Astrocyte (in vitro differentiated cells and primary cell): ENCODE results near the gene TMEM232. TPM values are rescaled to one million over a fixed set of nuclear protein-coding genes. Genes with fewer than 3 reads are reported as not detected.

Experiments used
- DNase-seq: peaks from one replicate; pipeline ENCODE4 v3.0.0-alpha.2; 2010; ENCODE audit warnings: low read depth
- FAIRE-seq: peaks from 2 replicates; lab custom pipeline; 2011; peaks lifted over from hg19 to GRCh38; lab: Jason Lieb, UNC
- H2AFZ ChIP-seq: 2 replicates; pipeline ENCODE4 v1.6.0; 2012; ENCODE audit warnings: low read depth, low read length, inconsistent platforms
- H3K27ac ChIP-seq: 2 replicates; pipeline ENCODE4 v1.5.1; 2011; ENCODE audit warnings: low read depth, low read length, inconsistent platforms
- H3K27me3 ChIP-seq: 2 replicates; pipeline ENCODE4 v1.6.0; 2011; ENCODE audit warnings: low read length, inconsistent platforms; ENCODE audit not compliant: insufficient read depth
- H3K36me3 ChIP-seq: 2 replicates; pipeline ENCODE4 v1.5.1; 2011; ENCODE audit warnings: low read length, inconsistent platforms; ENCODE audit not compliant: insufficient read depth
- H3K4me1 ChIP-seq: 2 replicates; pipeline ENCODE4 v1.5.1; 2011; ENCODE audit warnings: low read length, inconsistent platforms; ENCODE audit not compliant: insufficient read depth
- H3K4me2 ChIP-seq: 2 replicates; pipeline ENCODE4 v1.6.0; 2012; ENCODE audit warnings: low read length, inconsistent platforms
- H3K4me3 ChIP-seq: 2 replicates; pipeline ENCODE4 v1.5.1; 2011; ENCODE audit warnings: low read depth, mild to moderate bottlenecking, low read length, inconsistent platforms; ENCODE audit not compliant: insufficient read depth
- H3K79me2 ChIP-seq: 2 replicates; pipeline ENCODE4 v1.6.0; 2012; ENCODE audit warnings: mild to moderate bottlenecking, low read length, inconsistent platforms; ENCODE audit not compliant: insufficient read depth
- H3K9ac ChIP-seq: 2 replicates; pipeline ENCODE4 v1.6.0; 2012; ENCODE audit warnings: mild to moderate bottlenecking, low read length, inconsistent platforms
- H3K9me3 ChIP-seq: 2 replicates; pipeline ENCODE4 v1.5.1; 2012; ENCODE audit warnings: low read depth, mild to moderate bottlenecking, low read length, inconsistent platforms; ENCODE audit not compliant: insufficient read depth
- H4K20me1 ChIP-seq: 2 replicates; pipeline ENCODE4 v1.6.0; 2012; ENCODE audit warnings: low read length, inconsistent platforms; ENCODE audit not compliant: insufficient read depth
- H3K27ac Mint-ChIP-seq: one replicate; pipeline ENCODE4 v1.8.0; 2021; ENCODE audit warnings: mild to moderate bottlenecking, mixed read lengths; ENCODE audit not compliant: unreplicated experiment
- H3K27me3 Mint-ChIP-seq: one replicate; pipeline ENCODE4 v1.8.0; 2021; ENCODE audit warnings: low read depth, mixed read lengths; ENCODE audit not compliant: unreplicated experiment
- H3K36me3 Mint-ChIP-seq: one replicate; pipeline ENCODE4 v1.8.0; 2021; ENCODE audit warnings: low read depth, mixed read lengths; ENCODE audit not compliant: unreplicated experiment
- H3K4me1 Mint-ChIP-seq: one replicate; pipeline ENCODE4 v1.8.0; 2021; ENCODE audit warnings: low read depth, mixed read lengths; ENCODE audit not compliant: unreplicated experiment
- H3K4me3 Mint-ChIP-seq: one replicate; pipeline ENCODE4 v1.8.0; 2021; ENCODE audit warnings: mild to moderate bottlenecking, moderate library complexity, mixed read lengths; ENCODE audit not compliant: unreplicated experiment
- H3K9me3 Mint-ChIP-seq: one replicate; pipeline ENCODE4 v1.8.0; 2021; ENCODE audit warnings: mild to moderate bottlenecking, mixed read lengths; ENCODE audit not compliant: unreplicated experiment
- CTCF ChIP-seq: IDR thresholded peaks from 2 replicates; pipeline ENCODE4 v1.5.1; 2011; ENCODE audit warnings: low read depth, mild to moderate bottlenecking, inconsistent platforms, low read length, moderate library complexity; ENCODE audit not compliant: insufficient read depth
- EZH2 ChIP-seq: IDR thresholded peaks from 2 replicates; pipeline ENCODE4 v1.6.1; 2012; ENCODE audit warnings: mild to moderate bottlenecking, low read length, inconsistent platforms; ENCODE audit not compliant: insufficient read depth
- total RNA-seq: library from RNA; stranded (reverse); gene quantifications from 2 replicates; pipeline ENCODE4 v1.2.1, GENCODE V29; 2021

The TMEM232 gene
- total RNA-seq, 1 donor from 2014 or later, result 1.4 TPM

GRCh38 chr5:110525762-110526161, 200.7 kb downstream of the TMEM232 start:
- H3K4me3 Mint-ChIP-seq, result no peak overlapping the region
- no peak for TF ChIP-seq EZH2
- TF ChIP-seq CTCF, result no peak
- H3K36me3 ChIP-seq, result no peaks in the 10 kb centered on the region
- H3K4me3 ChIP-seq, result no peak overlapping the region
- no peak overlapping the region for H3K27ac Mint-ChIP-seq
- no peaks in the 10 kb centered on the region for H3K27me3 Mint-ChIP-seq
- no peaks in the 10 kb centered on the region for H3K36me3 Mint-ChIP-seq
- DNase-seq (no peak), FAIRE-seq (no peak)
- no peak overlapping the region for H3K27ac ChIP-seq
- H3K4me2 ChIP-seq, result no peak overlapping the region
- H3K4me1 Mint-ChIP-seq, result no peaks in the 10 kb centered on the region
- no peaks in the 10 kb centered on the region for H3K79me2 ChIP-seq
- no peaks in the 10 kb centered on the region for H3K27me3 ChIP-seq
- no peaks in the 10 kb centered on the region for H3K9me3 ChIP-seq
- no peak overlapping the region for H2AFZ ChIP-seq
- no peak overlapping the region for H3K9ac ChIP-seq
- no peaks in the 10 kb centered on the region for H4K20me1 ChIP-seq
- no peaks in the 10 kb centered on the region for H3K9me3 Mint-ChIP-seq
- H3K4me1 ChIP-seq, result no peaks in the 10 kb centered on the region

GRCh38 chr5:110517396-110517795, 209.1 kb downstream of the TMEM232 start:
- H3K4me1 Mint-ChIP-seq, result no peaks in the 10 kb centered on the region
- H3K4me2 ChIP-seq, result no peak overlapping the region
- H3K9me3 Mint-ChIP-seq, result no peaks in the 10 kb centered on the region
- H3K27ac ChIP-seq, result no peak overlapping the region
- no peak overlapping the region for H3K9ac ChIP-seq
- H3K4me3 ChIP-seq, result no peak overlapping the region
- DNase-seq, result no peak
- no peak overlapping the region for H3K27ac Mint-ChIP-seq
- no peaks in the 10 kb centered on the region for H4K20me1 ChIP-seq
- no peaks in the 10 kb centered on the region for H3K27me3 ChIP-seq
- no peaks in the 10 kb centered on the region for H3K79me2 ChIP-seq
- TF ChIP-seq EZH2, result no peak
- TF ChIP-seq CTCF, result no peak
- no peaks in the 10 kb centered on the region for H3K4me1 ChIP-seq
- H3K9me3 ChIP-seq, result no peaks in the 10 kb centered on the region
- FAIRE-seq, result no peak
- H2AFZ ChIP-seq, result no peak overlapping the region
- H3K27me3 Mint-ChIP-seq, result no peaks in the 10 kb centered on the region
- no peak overlapping the region for H3K4me3 Mint-ChIP-seq
- H3K36me3 Mint-ChIP-seq, result no peaks in the 10 kb centered on the region
- no peaks in the 10 kb centered on the region for H3K36me3 ChIP-seq

DNA sequence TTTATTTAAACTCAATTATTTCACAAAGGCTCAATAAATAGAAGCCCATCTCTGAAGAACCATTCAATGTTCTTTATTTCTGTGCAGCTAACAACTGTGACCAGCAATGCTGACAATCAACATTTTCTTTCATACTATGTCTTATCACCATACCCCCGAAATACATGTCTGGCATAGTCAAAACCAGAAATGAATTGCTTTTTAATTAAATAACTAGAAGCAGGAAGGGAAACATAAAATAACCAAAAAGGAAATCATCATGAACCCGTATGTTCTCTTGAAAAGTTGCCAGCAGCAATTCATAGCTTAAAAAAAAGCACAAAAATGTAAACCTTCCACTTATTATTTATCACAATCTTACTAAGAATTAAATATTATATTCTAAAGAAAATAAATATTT, 212.4 kb downstream of the TMEM232 start:
- FAIRE-seq (no peak), DNase-seq (no peak)
- H3K9me3 Mint-ChIP-seq, result no peaks in the 10 kb centered on the region
- H3K27me3 Mint-ChIP-seq, result no peaks in the 10 kb centered on the region
- Histone ChIP-seq H2AFZ (no peak overlapping the region), H3K9ac (no peak overlapping the region), H3K27ac (no peak overlapping the region), H3K9me3 (no peaks in the 10 kb centered on the region), H3K27me3 (no peaks in the 10 kb centered on the region), H4K20me1 (no peaks in the 10 kb centered on the region), H3K4me3 (no peak overlapping the region), H3K4me1 (no peaks in the 10 kb centered on the region), H3K36me3 (no peaks in the 10 kb centered on the region), H3K79me2 (no peaks in the 10 kb centered on the region), H3K4me2 (no peak overlapping the region)
- TF ChIP-seq EZH2, result no peak
- TF ChIP-seq CTCF, result no peak
- H3K27ac Mint-ChIP-seq, result no peak overlapping the region
- H3K36me3 Mint-ChIP-seq, result no peaks in the 10 kb centered on the region
- peaks cover 5% of the 10 kb centered on the region for H3K4me1 Mint-ChIP-seq
- H3K4me3 Mint-ChIP-seq, result no peak overlapping the region
